ENCODE measurements around the gene TP53I13.

- TF ChIP-seq ZFP3 (CRISPR knock-in tag; IDR thresholded peaks at IDR 0.05) (no peak), PATZ1 (CRISPR knock-in tag; IDR thresholded peaks at IDR 0.05; ENCODE audit: borderline replicate concordance) (no peak), POU6F1 (CRISPR knock-in tag; IDR thresholded peaks at IDR 0.05; ENCODE audit: borderline replicate concordance, low read depth) (no peak), TCF4 (CRISPR knock-in tag; IDR thresholded peaks at IDR 0.05; ENCODE audit: borderline replicate concordance) (no peak), RARB (CRISPR knock-in tag; IDR thresholded peaks at IDR 0.05) (no peak)
Observed at GRCh38 chr17:29557085-29557738, 11.3 kb upstream of the TP53I13 start.

All from SK-N-SH treated with all-trans-retinoic acid at 6 μM for 48 hours (cell line).